H1 (cell line): ENCODE measurements around the gene CDKL5. TPM values are rescaled to one million over a fixed set of nuclear protein-coding genes. Genes with fewer than 3 reads are reported as not detected.

ENCODE experiments used
- BACH1 ChIP-seq: IDR thresholded peaks from 2 replicates; pipeline ENCODE4 v1.6.1; 2012; ENCODE audit warnings: low read length, improper control_type of control experiment
- KDM1A ChIP-seq: fragments of 200-600, 300-600 bp; sonication (generic); IDR thresholded peaks from 2 replicates; pipeline ENCODE4 v1.7.1; 2016; ENCODE audit warnings: mild to moderate bottlenecking, low read length, borderline replicate concordance
- KDM4A ChIP-seq: IDR thresholded peaks from one replicate; pipeline ENCODE4 v1.7.1; 2012; ENCODE audit warnings: low read depth, mild to moderate bottlenecking, moderate library complexity, low read length, inconsistent platforms; ENCODE audit not compliant: severe bottlenecking
- SP1 ChIP-seq: IDR thresholded peaks from 2 replicates; pipeline ENCODE4 v1.6.1; 2011; ENCODE audit warnings: low read depth, low read length
- SP4 ChIP-seq: IDR thresholded peaks from 2 replicates; pipeline ENCODE4 v1.6.1; 2012; ENCODE audit warnings: low read length, inconsistent platforms
- TEAD4 ChIP-seq: IDR thresholded peaks from 2 replicates; pipeline ENCODE4 v1.6.1; 2012; ENCODE audit warnings: low read depth, low read length, inconsistent platforms, mixed read lengths
- polyA plus RNA-seq, 7 experiments: library from polyadenylated mRNA; depleted of rRNA in 3 of 7; stranded (reverse) in 5 of 7; unstranded in 2 of 7; fragments of >200 nt in 5 of 7; fragments of 200-250 nt in 2 of 7; gene quantifications; 1 replicate in 5 of 7; 2 replicates in 1 of 7; 4 replicates in 1 of 7; pipeline versions ENCODE4 v1.2.1 to v1.2.3, GENCODE V29; 2011 to 2013; ENCODE audit warnings: missing spikeins in 2 of 7, mixed read lengths in 2 of 7
- total RNA-seq: library from RNA; stranded (reverse); fragmentation: NEBNext Ultra II Directional; extraction: Animal tissue kit (Norgen Biotek cat#: 25700); gene quantifications from 2 replicates; pipeline ENCODE4 v1.2.1, GENCODE V29; 2021

CDKL5 gene
- total and polyA plus RNA-seq, 2 of the 8 experiments (the other 6 are each of a cell fraction or from before 2014, with no cell fraction given): 5.5 to 15.6 TPM

GRCh38 chrX:18545771-18546170, 120.4 kb downstream of the CDKL5 start (continued):
- TF ChIP-seq SP1 (no peak), TEAD4 (no peak), SP4 (no peak), BACH1 (no peak), KDM4A (no peak), KDM1A (no peak)
